Upper lobe of left lung (tissue), 6 donors: ENCODE measurements around the gene LRRIQ4. TPM values are rescaled to one million over a fixed set of nuclear protein-coding genes. Genes with fewer than 3 reads are reported as not detected.

Source experiments
- ATAC-seq, 2 donors: fragments of 200-7000 bp; cut with Tn5 transposase; one replicate each; pipeline ENCODE4 v1.9.1; 2022; ENCODE audit warnings: mild to moderate bottlenecking in 2 of 2, moderate library complexity in 2 of 2; ENCODE audit not compliant: low FRiP score in 2 of 2
- DNase-seq, 2 donors: peaks; one replicate each; pipeline ENCODE4 v3.0.0-alpha.2; 2019 to 2020
- H3K27ac ChIP-seq, 4 donors: fragments of 200-600 bp; sonication (generic); one replicate each; pipeline ENCODE4 v1.5.1; 2016 to 2019
- H3K27me3 ChIP-seq, 4 donors: fragments of 200-600 bp; sonication (generic); one replicate each; pipeline ENCODE4 v1.5.1; 2017 to 2019
- H3K36me3 ChIP-seq, 4 donors: fragments of 200-600 bp; sonication (generic); one replicate each; pipeline ENCODE4 v1.5.1; 2016 to 2019
- H3K4me1 ChIP-seq, 4 donors: fragments of 200-600 bp; sonication (generic); one replicate each; pipeline ENCODE4 v1.5.1; 2018 to 2019
- H3K4me3 ChIP-seq, 4 donors: fragments of 200-600 bp; sonication (generic); one replicate each; pipeline ENCODE4 v1.5.1; 2017 to 2019; ENCODE audit warnings: mild to moderate bottlenecking in 2 of 4, moderate library complexity in 1 of 4
- H3K9me3 ChIP-seq, 4 donors: fragments of 200-600 bp; sonication (generic); one replicate each; pipeline ENCODE4 v1.5.1; 2018 to 2019
- EP300 ChIP-seq, 4 donors: sonication (generic); formaldehyde crosslinking; IDR thresholded peaks; one replicate each; pipeline ENCODE4 v1.5.1; 2017; ENCODE audit warnings: antibody characterized with exemption in 4 of 4, control low read depth in 2 of 4
- POLR2A ChIP-seq, 4 donors: fragments of 450-650 bp; IDR thresholded peaks; one replicate each; pipeline ENCODE4 v1.5.1; 2016 to 2017; ENCODE audit warnings: antibody characterized with exemption in 4 of 4, mild to moderate bottlenecking in 2 of 4
- POLR2AphosphoS5 ChIP-seq, 2 donors: sonication (generic); formaldehyde crosslinking; IDR thresholded peaks; one replicate each; pipeline ENCODE4 v1.5.1; 2017; ENCODE audit warnings: antibody characterized with exemption in 2 of 2
- WGBS, 2 donors: methylation state at CpG; one replicate each; pipeline ENCODE4 v1.1.5; 2017 to 2018; 5-methylcytosine and 5-hydroxymethylcytosine counted together
- total RNA-seq, 6 donors: library from RNA; depleted of rRNA in 4 of 6; stranded (reverse); fragments of >200 nt in 4 of 6; gene quantifications; one replicate each; pipeline versions ENCODE4 v1.1.0 to v1.2.1, GENCODE V29; 2016 to 2021
- TF ChIP-seq, protein P1 (sequence below), 6 experiments: fragments of 450-650 bp in 4 of 6; fragments of 200-600 bp in 2 of 6; sonication (generic) in 2 of 6; IDR thresholded peaks; one replicate each; pipeline ENCODE4 v1.5.1; 2016 to 2019; ENCODE audit warnings: antibody characterized with exemption in 6 of 6
- donor health status: DM: no; HTN: no; CAD: no; lungs with moderate emphysema.
- donor health status: DM: no; HTN: yes; CAD: no; lungs with severe emphysema.

Gene LRRIQ4
- total RNA-seq, 6 donors from 2014 or later: 0.22 to 0.24 TPM; not detected in 4

- ATAC-seq (no peak), DNase-seq (no peak)
- peak overlapping the region in 3 of 4 donors; percentile 56 to 76 (median 72) for H3K4me3 ChIP-seq
- H3K4me1 ChIP-seq: peaks cover 9 to 26% (median 26%) of the 10 kb centered on the region in 4 donors
- WGBS, 2 donors: 51% methylated on average over 8 of the region's 8 CpGs
- H3K27ac ChIP-seq: peak overlapping the region in 2 of 4 donors; percentile 74 to 75
- peaks cover 0 to 7% (median 0%) of the 10 kb centered on the region in 4 donors for H3K9me3 ChIP-seq
- no peaks in the 10 kb centered on the region for H3K27me3 ChIP-seq
- H3K36me3 ChIP-seq: no peaks in the 10 kb centered on the region
- TF ChIP-seq POLR2AphosphoS5 (IDR thresholded peaks at IDR 0.05) (no peak), POLR2A (IDR thresholded peaks at IDR 0.05) (no peak), EP300 (IDR thresholded peaks at IDR 0.05) (no peak)
- TF ChIP-seq, protein P1, sequence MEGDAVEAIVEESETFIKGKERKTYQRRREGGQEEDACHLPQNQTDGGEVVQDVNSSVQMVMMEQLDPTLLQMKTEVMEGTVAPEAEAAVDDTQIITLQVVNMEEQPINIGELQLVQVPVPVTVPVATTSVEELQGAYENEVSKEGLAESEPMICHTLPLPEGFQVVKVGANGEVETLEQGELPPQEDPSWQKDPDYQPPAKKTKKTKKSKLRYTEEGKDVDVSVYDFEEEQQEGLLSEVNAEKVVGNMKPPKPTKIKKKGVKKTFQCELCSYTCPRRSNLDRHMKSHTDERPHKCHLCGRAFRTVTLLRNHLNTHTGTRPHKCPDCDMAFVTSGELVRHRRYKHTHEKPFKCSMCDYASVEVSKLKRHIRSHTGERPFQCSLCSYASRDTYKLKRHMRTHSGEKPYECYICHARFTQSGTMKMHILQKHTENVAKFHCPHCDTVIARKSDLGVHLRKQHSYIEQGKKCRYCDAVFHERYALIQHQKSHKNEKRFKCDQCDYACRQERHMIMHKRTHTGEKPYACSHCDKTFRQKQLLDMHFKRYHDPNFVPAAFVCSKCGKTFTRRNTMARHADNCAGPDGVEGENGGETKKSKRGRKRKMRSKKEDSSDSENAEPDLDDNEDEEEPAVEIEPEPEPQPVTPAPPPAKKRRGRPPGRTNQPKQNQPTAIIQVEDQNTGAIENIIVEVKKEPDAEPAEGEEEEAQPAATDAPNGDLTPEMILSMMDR (IDR thresholded peaks at IDR 0.05): no peak
These were observed 608 bp downstream of the LRRIQ4 start for GRCh38 chr3:169813278-169813677.

- Histone ChIP-seq H3K27me3 (no peaks in the 10 kb centered on the region), H3K9me3 (peaks cover 0 to 7% (median 0%) of the 10 kb centered on the region in 4 donors), H3K4me1 (peaks cover 9 to 26% (median 26%) of the 10 kb centered on the region in 4 donors), H3K27ac (no peak overlapping the region), H3K4me3 (peak overlapping the region in 3 of 4 donors; percentile 56 to 76 (median 72)), H3K36me3 (no peaks in the 10 kb centered on the region)
- ATAC-seq: peak; percentile 43 to 79
- TF ChIP-seq, protein P1 (IDR thresholded peaks at IDR 0.05): peak in 4 of 6 experiments; percentile 12 to 44 (median 26)
- TF ChIP-seq POLR2A (IDR thresholded peaks at IDR 0.05): no peak
- WGBS, 2 donors: 64 to 72% methylated on average over 23 to 27 of the region's 27 CpGs
- DNase-seq: peak in 1 of 2 donors; percentile 28
These were observed 1.3 kb downstream of the LRRIQ4 start for GRCh38 chr3:169813757-169814517.

DNA sequence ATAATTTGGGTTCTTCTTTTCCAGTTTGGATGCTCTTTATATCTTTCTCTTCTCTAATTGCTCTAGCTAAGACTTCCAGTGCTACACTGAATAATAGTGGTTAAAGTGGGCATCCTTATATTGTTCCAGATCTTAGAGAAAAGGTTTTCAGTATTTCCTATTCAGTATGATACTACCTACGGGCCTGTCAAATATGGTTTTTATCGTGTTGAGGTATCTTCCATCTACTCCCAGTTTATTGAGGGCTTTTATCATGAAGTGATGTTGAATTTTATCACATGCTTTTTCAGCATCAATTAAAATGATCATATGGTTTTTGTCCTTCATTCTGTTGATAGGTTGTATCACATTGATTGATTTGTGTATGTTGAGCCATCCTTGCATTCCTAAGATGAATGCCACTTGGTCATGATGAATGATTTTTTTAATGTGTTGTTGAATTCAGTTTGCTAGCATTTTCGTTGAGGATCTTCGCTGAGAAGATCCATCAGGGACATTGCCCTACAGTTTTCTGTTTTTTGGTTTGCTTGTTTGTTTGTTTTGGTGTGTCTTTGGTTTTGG lies 3.0 kb downstream of the LRRIQ4 start:
- WGBS, 2 donors: 91 to 93% methylated on average over 4 of the region's 4 CpGs
- H3K4me3 ChIP-seq: no peak overlapping the region
- no peaks in the 10 kb centered on the region for H3K27me3 ChIP-seq
- no peaks in the 10 kb centered on the region for H3K36me3 ChIP-seq
- no peak overlapping the region for H3K27ac ChIP-seq
- H3K9me3 ChIP-seq: peaks cover 0 to 7% (median 0%) of the 10 kb centered on the region in 4 donors
- TF ChIP-seq POLR2AphosphoS5 (IDR thresholded peaks at IDR 0.05): no peak
- TF ChIP-seq EP300 (IDR thresholded peaks at IDR 0.05): no peak
- no peak for TF ChIP-seq POLR2A (IDR thresholded peaks at IDR 0.05)
- TF ChIP-seq, protein P1 (IDR thresholded peaks at IDR 0.05): no peak
- H3K4me1 ChIP-seq: peaks cover 9 to 26% (median 26%) of the 10 kb centered on the region in 4 donors
- ATAC-seq (no peak), DNase-seq (no peak)

- peaks cover 0 to 7% (median 0%) of the 10 kb centered on the region in 4 donors for H3K9me3 ChIP-seq
- 70 to 76% methylated on average over 2 of the region's 2 CpGs for WGBS, 2 donors
- ATAC-seq (no peak), DNase-seq (no peak)
- no peaks in the 10 kb centered on the region for H3K36me3 ChIP-seq
- H3K27me3 ChIP-seq: no peaks in the 10 kb centered on the region
- no peak overlapping the region for H3K27ac ChIP-seq
- H3K4me1 ChIP-seq: peaks cover 2 to 10% (median 8%) of the 10 kb centered on the region in 4 donors
- H3K4me3 ChIP-seq: no peak overlapping the region
- TF ChIP-seq POLR2A (IDR thresholded peaks at IDR 0.05) (no peak), EP300 (IDR thresholded peaks at IDR 0.05) (no peak), POLR2AphosphoS5 (IDR thresholded peaks at IDR 0.05) (no peak)
- TF ChIP-seq, protein P1 (IDR thresholded peaks at IDR 0.05): no peak
These were observed 5.6 kb downstream of the LRRIQ4 start for GRCh38 chr3:169818316-169818715.
